HL-60 (cell line): ENCODE measurements around the gene SLC6A11.

Experiments
- POLR2AphosphoS5 ChIP-seq: IDR thresholded peaks from 2 replicates; pipeline ENCODE4 v1.6.1; 2012; ENCODE audit warnings: low read depth
- SPI1 ChIP-seq: IDR thresholded peaks from 2 replicates; pipeline ENCODE4 v1.6.1; 2012; ENCODE audit warnings: low read depth, mild to moderate bottlenecking, borderline replicate concordance
- TF ChIP-seq, protein P1 (sequence below): IDR thresholded peaks from 2 replicates; pipeline ENCODE4 v1.6.1; 2012; ENCODE audit warnings: low read depth; ENCODE audit not compliant: insufficient replicate concordance
- TF ChIP-seq, protein P2 (sequence below): IDR thresholded peaks from one replicate; pipeline ENCODE4 v1.5.1; 2011; ENCODE audit warnings: low read length, control low read depth, inconsistent platforms; ENCODE audit not compliant: insufficient read depth

GRCh38 chr3:10783360-10784351 is 32.4 kb upstream of the SLC6A11 start:
- TF ChIP-seq, protein P1, sequence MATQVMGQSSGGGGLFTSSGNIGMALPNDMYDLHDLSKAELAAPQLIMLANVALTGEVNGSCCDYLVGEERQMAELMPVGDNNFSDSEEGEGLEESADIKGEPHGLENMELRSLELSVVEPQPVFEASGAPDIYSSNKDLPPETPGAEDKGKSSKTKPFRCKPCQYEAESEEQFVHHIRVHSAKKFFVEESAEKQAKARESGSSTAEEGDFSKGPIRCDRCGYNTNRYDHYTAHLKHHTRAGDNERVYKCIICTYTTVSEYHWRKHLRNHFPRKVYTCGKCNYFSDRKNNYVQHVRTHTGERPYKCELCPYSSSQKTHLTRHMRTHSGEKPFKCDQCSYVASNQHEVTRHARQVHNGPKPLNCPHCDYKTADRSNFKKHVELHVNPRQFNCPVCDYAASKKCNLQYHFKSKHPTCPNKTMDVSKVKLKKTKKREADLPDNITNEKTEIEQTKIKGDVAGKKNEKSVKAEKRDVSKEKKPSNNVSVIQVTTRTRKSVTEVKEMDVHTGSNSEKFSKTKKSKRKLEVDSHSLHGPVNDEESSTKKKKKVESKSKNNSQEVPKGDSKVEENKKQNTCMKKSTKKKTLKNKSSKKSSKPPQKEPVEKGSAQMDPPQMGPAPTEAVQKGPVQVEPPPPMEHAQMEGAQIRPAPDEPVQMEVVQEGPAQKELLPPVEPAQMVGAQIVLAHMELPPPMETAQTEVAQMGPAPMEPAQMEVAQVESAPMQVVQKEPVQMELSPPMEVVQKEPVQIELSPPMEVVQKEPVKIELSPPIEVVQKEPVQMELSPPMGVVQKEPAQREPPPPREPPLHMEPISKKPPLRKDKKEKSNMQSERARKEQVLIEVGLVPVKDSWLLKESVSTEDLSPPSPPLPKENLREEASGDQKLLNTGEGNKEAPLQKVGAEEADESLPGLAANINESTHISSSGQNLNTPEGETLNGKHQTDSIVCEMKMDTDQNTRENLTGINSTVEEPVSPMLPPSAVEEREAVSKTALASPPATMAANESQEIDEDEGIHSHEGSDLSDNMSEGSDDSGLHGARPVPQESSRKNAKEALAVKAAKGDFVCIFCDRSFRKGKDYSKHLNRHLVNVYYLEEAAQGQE, result no peak
- TF ChIP-seq, protein P2, sequence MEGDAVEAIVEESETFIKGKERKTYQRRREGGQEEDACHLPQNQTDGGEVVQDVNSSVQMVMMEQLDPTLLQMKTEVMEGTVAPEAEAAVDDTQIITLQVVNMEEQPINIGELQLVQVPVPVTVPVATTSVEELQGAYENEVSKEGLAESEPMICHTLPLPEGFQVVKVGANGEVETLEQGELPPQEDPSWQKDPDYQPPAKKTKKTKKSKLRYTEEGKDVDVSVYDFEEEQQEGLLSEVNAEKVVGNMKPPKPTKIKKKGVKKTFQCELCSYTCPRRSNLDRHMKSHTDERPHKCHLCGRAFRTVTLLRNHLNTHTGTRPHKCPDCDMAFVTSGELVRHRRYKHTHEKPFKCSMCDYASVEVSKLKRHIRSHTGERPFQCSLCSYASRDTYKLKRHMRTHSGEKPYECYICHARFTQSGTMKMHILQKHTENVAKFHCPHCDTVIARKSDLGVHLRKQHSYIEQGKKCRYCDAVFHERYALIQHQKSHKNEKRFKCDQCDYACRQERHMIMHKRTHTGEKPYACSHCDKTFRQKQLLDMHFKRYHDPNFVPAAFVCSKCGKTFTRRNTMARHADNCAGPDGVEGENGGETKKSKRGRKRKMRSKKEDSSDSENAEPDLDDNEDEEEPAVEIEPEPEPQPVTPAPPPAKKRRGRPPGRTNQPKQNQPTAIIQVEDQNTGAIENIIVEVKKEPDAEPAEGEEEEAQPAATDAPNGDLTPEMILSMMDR, result peak; percentile 55
- TF ChIP-seq POLR2AphosphoS5, result no peak
- 0 out of 2 replicates have a peak, but pooled peaks have one; percentile 3 for TF ChIP-seq SPI1
